HCT116 (cell line): Measurements from ENCODE around the gene IRAK2.

Source experiments
- ELF1 ChIP-seq: IDR thresholded peaks from 2 replicates; pipeline ENCODE4 v1.6.1; 2012; ENCODE audit warnings: low read depth, borderline replicate concordance
- EZH2 ChIP-seq: fragments of 200-600 bp; sonication (generic); IDR thresholded peaks from 2 replicates; pipeline ENCODE4 v1.6.1; 2017; ENCODE audit warnings: antibody characterized with exemption, mixed run types
- EZH2phosphoT487 ChIP-seq: fragments of 200-600 bp; IDR thresholded peaks from 2 replicates; pipeline ENCODE4 v1.6.1; 2018; ENCODE audit warnings: antibody characterized with exemption, borderline replicate concordance
- POLR2AphosphoS5 ChIP-seq: IDR thresholded peaks from 2 replicates; pipeline ENCODE4 v1.6.1; 2011; ENCODE audit warnings: mild to moderate bottlenecking, low read depth, low read length, moderate library complexity
- RAD21 ChIP-seq: IDR thresholded peaks from 2 replicates; pipeline ENCODE4 v1.6.1; 2012; ENCODE audit warnings: low read depth, mild to moderate bottlenecking
- ZFX ChIP-seq: fragments of 450-650 bp; IDR thresholded peaks from 2 replicates; pipeline ENCODE4 v1.6.1; 2017
- TF ChIP-seq, protein P1 (sequence below), 3 experiments: fragments of 200-600 bp in 1 of 3; sonication (generic) in 1 of 3; IDR thresholded peaks in 2 of 3; conservative IDR thresholded peaks in 1 of 3; 2 replicates each; pipeline ENCODE4 v1.5.1; 2012 to 2017; ENCODE audit warnings: low read depth in 2 of 3, low read length in 2 of 3, antibody characterized with exemption in 1 of 3, borderline replicate concordance in 1 of 3, control low read depth in 1 of 3, mild to moderate bottlenecking in 1 of 3, mixed read lengths in 1 of 3, mixed run types in 1 of 3, moderate library complexity in 1 of 3; ENCODE audit not compliant: insufficient read depth in 1 of 3
- TF ChIP-seq, protein P2 (sequence below): IDR thresholded peaks from 2 replicates; pipeline ENCODE4 v1.6.1; 2012

DNA sequence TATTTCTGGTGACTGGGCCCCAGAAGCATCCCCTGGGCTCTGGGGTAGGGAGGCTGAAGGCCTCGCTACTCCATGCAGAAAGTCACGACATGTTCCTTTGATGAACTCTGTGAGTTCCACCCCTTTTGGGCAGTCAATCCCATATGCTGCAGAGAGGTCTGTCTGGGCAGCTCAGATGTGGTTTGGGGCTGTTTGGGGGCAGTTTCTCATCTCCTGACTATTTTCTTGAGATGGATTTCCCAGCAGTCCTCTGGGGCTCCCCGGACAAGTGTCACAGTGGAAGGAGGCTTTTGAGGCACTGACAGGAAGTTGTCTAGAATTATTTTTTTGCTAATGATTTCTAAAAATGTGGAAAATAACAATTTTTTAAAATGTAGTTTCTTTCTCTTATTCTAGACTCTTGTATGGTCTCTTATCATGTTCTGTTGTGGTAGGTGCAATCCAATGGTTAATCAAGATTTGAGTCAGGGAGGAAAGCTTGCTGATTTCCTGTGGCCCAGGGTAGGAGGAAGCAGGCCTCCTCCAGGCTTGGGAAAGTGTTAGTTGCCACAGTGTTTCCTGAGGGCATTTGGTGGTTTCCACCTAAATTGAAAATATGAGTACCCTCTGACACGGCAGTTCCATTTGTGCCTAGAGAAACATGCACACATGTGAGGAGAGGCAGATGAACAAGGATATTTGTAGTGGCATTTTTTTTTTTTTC, 63.7 kb downstream of the IRAK2 start:
- TF ChIP-seq, protein P1, sequence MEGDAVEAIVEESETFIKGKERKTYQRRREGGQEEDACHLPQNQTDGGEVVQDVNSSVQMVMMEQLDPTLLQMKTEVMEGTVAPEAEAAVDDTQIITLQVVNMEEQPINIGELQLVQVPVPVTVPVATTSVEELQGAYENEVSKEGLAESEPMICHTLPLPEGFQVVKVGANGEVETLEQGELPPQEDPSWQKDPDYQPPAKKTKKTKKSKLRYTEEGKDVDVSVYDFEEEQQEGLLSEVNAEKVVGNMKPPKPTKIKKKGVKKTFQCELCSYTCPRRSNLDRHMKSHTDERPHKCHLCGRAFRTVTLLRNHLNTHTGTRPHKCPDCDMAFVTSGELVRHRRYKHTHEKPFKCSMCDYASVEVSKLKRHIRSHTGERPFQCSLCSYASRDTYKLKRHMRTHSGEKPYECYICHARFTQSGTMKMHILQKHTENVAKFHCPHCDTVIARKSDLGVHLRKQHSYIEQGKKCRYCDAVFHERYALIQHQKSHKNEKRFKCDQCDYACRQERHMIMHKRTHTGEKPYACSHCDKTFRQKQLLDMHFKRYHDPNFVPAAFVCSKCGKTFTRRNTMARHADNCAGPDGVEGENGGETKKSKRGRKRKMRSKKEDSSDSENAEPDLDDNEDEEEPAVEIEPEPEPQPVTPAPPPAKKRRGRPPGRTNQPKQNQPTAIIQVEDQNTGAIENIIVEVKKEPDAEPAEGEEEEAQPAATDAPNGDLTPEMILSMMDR (IDR thresholded peaks at IDR 0.05 in 2 of 3, conservative IDR thresholded peaks at IDR 0.05 in 1 of 3; ENCODE audit: borderline replicate concordance in 1 of 3, insufficient read depth in 1 of 3, low read depth in 2 of 3, low read length in 2 of 3) = no peak
- TF ChIP-seq EZH2phosphoT487 (no peak), POLR2AphosphoS5 (no peak), EZH2 (no peak), RAD21 (no peak), ZFX (no peak), ELF1 (no peak)
- TF ChIP-seq, protein P2, sequence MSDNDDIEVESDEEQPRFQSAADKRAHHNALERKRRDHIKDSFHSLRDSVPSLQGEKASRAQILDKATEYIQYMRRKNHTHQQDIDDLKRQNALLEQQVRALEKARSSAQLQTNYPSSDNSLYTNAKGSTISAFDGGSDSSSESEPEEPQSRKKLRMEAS = no peak
